GM12878 (cell line): ENCODE measurements around the gene GPN2. TPM values are rescaled to one million over a fixed set of nuclear protein-coding genes. Genes with fewer than 3 reads are reported as not detected.

Source experiments
- ATAC-seq: fragments of 200-7000 bp; cut with Tn5 transposase; 3 replicates; pipeline ENCODE4 v1.9.1; 2020; ENCODE audit warnings: mild to moderate bottlenecking, moderate library complexity
- BruUV-seq: library from RNA; stranded (reverse); fragments of 400-500 nt; replicated peaks from 2 replicates; lab custom pipeline; 2021; lab: Mats Ljungman, UMichigan
- CTCF ChIA-PET: fragments of 300-600 bp; sonication (Branson Sonifier 250); formaldehyde crosslinking; extraction: SDS; loops from one replicate; lab custom pipeline; 2021; ENCODE audit warnings: inconsistent platforms; lab: Yijun Ruan, JAX
- POLR2A ChIA-PET: fragments of 350-600 bp; formaldehyde crosslinking; extraction: SDS; loops from one replicate; lab custom pipeline; 2021; ENCODE audit warnings: inconsistent platforms; lab: Charles Lee
- RAD21 ChIA-PET: fragments of 300-600 bp; sonication (Branson Sonifier 250); formaldehyde crosslinking; loops from one replicate; lab custom pipeline; 2023; ENCODE audit warnings: antibody characterized with exemption; ENCODE audit not compliant: unreplicated experiment; lab: Charles Lee
- SMC1A ChIA-PET: fragments of 300-600 bp; sonication (Branson Sonifier 250); formaldehyde crosslinking; loops from one replicate; lab custom pipeline; 2023; ENCODE audit not compliant: unreplicated experiment, uncharacterized antibody; lab: Charles Lee
- DNase-seq: peaks from one replicate; pipeline ENCODE4 v3.0.0-alpha.2; 2011; ENCODE audit warnings: low read depth, low spot score
- FAIRE-seq: peaks from 3 replicates; lab custom pipeline; 2011; peaks lifted over from hg19 to GRCh38; lab: Jason Lieb, UNC
- H2AFZ ChIP-seq: 2 replicates; pipeline ENCODE4 v1.6.0; 2011; ENCODE audit warnings: low read depth, low read length, control low read depth; ENCODE audit not compliant: control insufficient read depth
- H3K27ac ChIP-seq: 2 replicates; pipeline ENCODE4 v1.5.1; 2011; ENCODE audit warnings: control low read depth; ENCODE audit not compliant: control insufficient read depth, insufficient read depth
- H3K27me3 ChIP-seq, 2 experiments: replicated peaks in 1 of 2; 2 replicates each; pipeline versions ENCODE4 v1.6.0 to v1.6.1; 2011; ENCODE audit warnings: low read length in 1 of 2; ENCODE audit not compliant: control insufficient read depth in 2 of 2, insufficient read depth in 2 of 2
- H3K36me3 ChIP-seq, 2 experiments: 2 replicates each; pipeline ENCODE4 v1.5.1; 2011; ENCODE audit warnings: low read length in 1 of 2; ENCODE audit not compliant: control insufficient read depth in 2 of 2, insufficient read depth in 2 of 2
- H3K4me1 ChIP-seq: 2 replicates; pipeline ENCODE4 v1.6.1; 2011; ENCODE audit warnings: mild to moderate bottlenecking, low read length, moderate library complexity, mixed read lengths; ENCODE audit not compliant: control insufficient read depth, insufficient read depth
- H3K4me2 ChIP-seq: 2 replicates; pipeline ENCODE4 v1.6.0; 2011; ENCODE audit warnings: control low read depth; ENCODE audit not compliant: control insufficient read depth, insufficient read depth
- H3K4me3 ChIP-seq: fragments of 200-600 bp; sonication (generic); 2 replicates; pipeline ENCODE4 v1.5.1; 2016
- H3K79me2 ChIP-seq: 2 replicates; pipeline ENCODE4 v1.6.0; 2011; ENCODE audit warnings: low read length; ENCODE audit not compliant: control insufficient read depth, insufficient read depth
- H3K9ac ChIP-seq: 2 replicates; pipeline ENCODE4 v1.8.0; 2011; ENCODE audit warnings: low read length, control low read depth, mixed read lengths; ENCODE audit not compliant: control insufficient read depth, insufficient read depth
- H3K9me3 ChIP-seq: replicated peaks from 3 replicates; pipeline ENCODE4 v1.5.1; 2011; ENCODE audit warnings: mild to moderate bottlenecking, low read length; ENCODE audit not compliant: control insufficient read depth, insufficient read depth
- H4K20me1 ChIP-seq: 2 replicates; pipeline ENCODE4 v1.6.0; 2011; ENCODE audit not compliant: control insufficient read depth, insufficient read depth
- JUNB ChIP-seq: IDR thresholded peaks from 2 replicates; pipeline ENCODE4 v1.6.1; 2016; ENCODE audit warnings: antibody characterized with exemption, mild to moderate bottlenecking
- NR2F1 ChIP-seq: fragments of 450-650 bp; conservative IDR thresholded peaks from 2 replicates; pipeline ENCODE4 v1.6.1; 2017; ENCODE audit warnings: mild to moderate bottlenecking
- WGBS: methylation state at CpG from one replicate; pipeline ENCODE4 v1.1.6; 2016; ENCODE audit warnings: low lambda C conversion rate; ENCODE audit not compliant: insufficient replicate concordance, insufficient coverage; ENCODE audit errors: missing lambda C conversion rate; 5-methylcytosine and 5-hydroxymethylcytosine counted together
- in situ Hi-C: fragments of 300-500 bp; cut with MboI; formaldehyde crosslinking; loops from 9 replicates; pipeline ENCODE4 v1.14.3; 2018; ENCODE audit warnings: mixed read lengths
- intact Hi-C: fragments of 100-400 bp; cut with micrococcal nuclease; formaldehyde crosslinking; loops from one replicate; pipeline ENCODE4 v1.14.2; 2022; ENCODE audit not compliant: unreplicated experiment
- polyA plus RNA-seq, 11 experiments: library from polyadenylated mRNA; depleted of rRNA in 4 of 11; unstranded in 6 of 11; stranded (reverse) in 5 of 11; fragments of >200 nt; fragmentation: Nextera tagmentation in 4 of 11; fragmentation: Illumina TruSeq in 1 of 11; extraction: Ambion mirVana in 4 of 11; extraction: Trizol in 1 of 11; gene quantifications; 1 replicate in 1 of 11; 2 replicates in 10 of 11; pipeline versions ENCODE4 v1.2.1 to v1.2.3, GENCODE V29; 2011 to 2016; ENCODE audit warnings: inconsistent platforms in 2 of 11, missing spikeins in 2 of 11, low read depth in 1 of 11
- total RNA-seq, 4 experiments: library from RNA; depleted of rRNA in 3 of 4; stranded (reverse); fragments of >200 nt in 3 of 4; fragmentation: Illumina TruSeq in 1 of 4; extraction: Trizol in 1 of 4; gene quantifications; 2 replicates each; pipeline versions ENCODE4 v1.2.1 to v1.2.3, GENCODE V29; 2013 to 2021
- TF ChIP-seq, protein P1 (sequence below): fragments of 450-650 bp; IDR thresholded peaks from 2 replicates; pipeline ENCODE4 v1.6.1; 2016; ENCODE audit warnings: mild to moderate bottlenecking

GPN2 gene
- total and polyA plus RNA-seq, 10 of the 15 experiments (the other 5 are each of a cell fraction or from before 2014, with no cell fraction given), result 8.3 to 61.4 (median 23.3) TPM

DNA sequence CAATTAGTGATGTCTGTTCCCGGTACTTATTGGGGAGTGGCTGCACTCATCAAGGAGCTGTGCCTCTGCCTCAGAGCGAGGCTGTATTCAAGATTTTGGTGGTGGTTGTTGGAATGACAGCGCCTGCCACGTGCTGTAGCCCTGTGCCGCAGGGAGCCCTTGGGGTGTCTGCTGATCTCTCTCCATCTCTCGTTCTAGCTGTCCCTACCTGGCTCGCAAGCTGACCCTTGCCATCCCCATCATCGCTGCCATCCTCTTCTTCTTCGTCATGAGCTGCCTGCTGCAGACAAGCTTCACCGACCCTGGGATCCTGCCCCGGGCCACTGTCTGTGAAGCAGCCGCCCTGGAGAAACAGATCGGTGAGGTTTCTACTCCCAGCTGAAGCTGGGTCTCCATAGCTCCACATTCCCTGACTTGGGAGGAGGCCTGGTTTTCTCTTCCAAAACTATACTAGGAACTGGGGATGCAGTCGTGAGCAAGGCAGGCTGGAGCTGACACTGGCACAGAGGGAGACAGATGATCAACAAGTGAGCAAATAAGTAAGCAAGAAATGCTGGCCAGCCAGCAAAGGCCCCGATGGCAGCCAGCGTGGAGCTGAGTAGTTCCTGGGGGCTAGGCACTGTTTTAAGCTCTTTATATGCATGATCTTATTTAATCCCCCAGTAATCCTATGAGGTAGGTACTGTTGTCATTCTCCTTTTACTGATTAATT is 57.7 kb downstream of the GPN2 start:
- FAIRE-seq (no peak), ATAC-seq (no peak), DNase-seq (no peak)
- 0 out of 2 replicates have a peak overlapping the region, but pooled peaks have one; percentile 46 for H3K4me3 ChIP-seq
- no peaks in the 10 kb centered on the region for H4K20me1 ChIP-seq
- no TSS peak for BruUV-seq
- H3K4me1 ChIP-seq, result peaks cover 35% of the 10 kb centered on the region
- ChIA-PET POLR2A (interaction anchor here (0.7 to 7.6 kb wide), 7 partner anchors 12 to 139 kb away, joined by 3 to 56 read pairs (median 4); no protein-coding TSS in a partner anchor), RAD21 (interaction anchor here (0.5 to 3.6 kb wide), 10 partner anchors 12 to 230 kb away, joined by 3 to 26 read pairs (median 7); no protein-coding TSS in a partner anchor), CTCF (interaction anchor here (0.9 to 7.7 kb wide), 16 partner anchors 11 to 250 kb away, joined by 3 to 117 read pairs (median 4); partner anchors contain the start of genes GPN2 and PIGV), SMC1A (interaction anchor here (0.9 to 7.2 kb wide), 8 partner anchors 9 to 225 kb away, joined by 3 to 57 read pairs (median 8); partner anchors contain the start of gene PIGV)
- intact Hi-C loops, result loop anchor here (2.0 kb wide), 1 partner anchor 22 kb away; no protein-coding TSS in a partner anchor
- H3K79me2 ChIP-seq, result peaks cover 63% of the 10 kb centered on the region
- no peaks in the 10 kb centered on the region for H3K27me3 ChIP-seq
- H3K27ac ChIP-seq, result peak overlapping the region; percentile 99
- over 99% methylated on average over 16 of the region's 16 CpGs for WGBS
- H3K36me3 ChIP-seq, result peaks cover 5 to 29% of the 10 kb centered on the region in 2 experiments
- H3K9me3 ChIP-seq, result no peaks in the 10 kb centered on the region
- TF ChIP-seq JUNB, result no peak
- TF ChIP-seq NR2F1, result no peak
- TF ChIP-seq, protein P1, sequence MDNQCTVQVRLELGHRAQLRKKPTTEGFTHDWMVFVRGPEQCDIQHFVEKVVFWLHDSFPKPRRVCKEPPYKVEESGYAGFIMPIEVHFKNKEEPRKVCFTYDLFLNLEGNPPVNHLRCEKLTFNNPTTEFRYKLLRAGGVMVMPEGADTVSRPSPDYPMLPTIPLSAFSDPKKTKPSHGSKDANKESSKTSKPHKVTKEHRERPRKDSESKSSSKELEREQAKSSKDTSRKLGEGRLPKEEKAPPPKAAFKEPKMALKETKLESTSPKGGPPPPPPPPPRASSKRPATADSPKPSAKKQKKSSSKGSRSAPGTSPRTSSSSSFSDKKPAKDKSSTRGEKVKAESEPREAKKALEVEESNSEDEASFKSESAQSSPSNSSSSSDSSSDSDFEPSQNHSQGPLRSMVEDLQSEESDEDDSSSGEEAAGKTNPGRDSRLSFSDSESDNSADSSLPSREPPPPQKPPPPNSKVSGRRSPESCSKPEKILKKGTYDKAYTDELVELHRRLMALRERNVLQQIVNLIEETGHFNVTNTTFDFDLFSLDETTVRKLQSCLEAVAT, result peak; percentile 63
- H2AFZ ChIP-seq, result no peak overlapping the region
- in situ Hi-C loops, result no loop called here
- peak overlapping the region; percentile 39 for H3K4me2 ChIP-seq
- no peak overlapping the region; the same call in 1 of the 2 replicates for H3K9ac ChIP-seq
